ENCODE results near the gene PTK7. TPM values are rescaled to one million over a fixed set of nuclear protein-coding genes. Genes with fewer than 3 reads are reported as not detected.
"Not testable (repeated sequence)": the region's sequence is repeated elsewhere in the genome, so short reads cannot be mapped to it uniquely, and the experiment has no call there.

The PTK7 gene
- total RNA-seq, 2 experiments from 2014 or later, result 13.0 to 18.5 TPM

DNA sequence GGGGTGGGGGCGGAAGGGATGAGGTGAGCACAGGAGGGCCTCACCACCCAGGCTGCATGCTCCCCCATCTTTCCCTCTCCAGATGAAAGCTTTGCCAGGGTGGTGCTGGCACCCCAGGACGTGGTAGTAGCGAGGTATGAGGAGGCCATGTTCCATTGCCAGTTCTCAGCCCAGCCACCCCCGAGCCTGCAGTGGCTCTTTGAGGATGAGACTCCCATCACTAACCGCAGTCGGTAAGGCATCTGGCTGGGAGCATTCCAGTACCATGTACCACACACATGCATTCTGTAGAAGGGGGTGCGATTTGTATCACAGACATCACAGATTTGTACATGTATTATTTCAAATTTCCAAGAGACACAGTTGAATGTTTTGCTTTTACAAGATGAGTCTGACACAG lies 54.3 kb downstream of the PTK7 start:
- no peak for DNase-seq (ENCODE audit: low spot score)
- intact Hi-C loops (cut with micrococcal nuclease; ENCODE audit: unreplicated experiment), result no loop called here
- Histone ChIP-seq H3K27ac (ENCODE audit: low read depth, low read length, poor library complexity, severe bottlenecking) (no peak overlapping the region), H3K79me2 (ENCODE audit: insufficient read depth, low read depth, low read length) (no peaks in the 10 kb centered on the region), H3K4me3 (ENCODE audit: low read depth, low read length, poor library complexity, severe bottlenecking) (no peak overlapping the region), H3K4me1 (ENCODE audit: insufficient read depth, low read length, poor library complexity, severe bottlenecking) (no peaks in the 10 kb centered on the region), H3K4me2 (ENCODE audit: low read length) (no peak overlapping the region), H3K36me3 (ENCODE audit: insufficient read depth, low read length) (0 out of 2 replicates have a peak, but pooled peaks cover 6% of the 10 kb centered on the region), H3K9me2 (ENCODE audit: insufficient read depth, low read length) (no peaks in the 10 kb centered on the region), H4K20me1 (ENCODE audit: insufficient read depth, low read length) (no peaks in the 10 kb centered on the region), H2AFZ (ENCODE audit: low read length) (no peak overlapping the region), H3K9me3 (ENCODE audit: low read length) (no peaks in the 10 kb centered on the region)
- TF ChIP-seq, protein P1, sequence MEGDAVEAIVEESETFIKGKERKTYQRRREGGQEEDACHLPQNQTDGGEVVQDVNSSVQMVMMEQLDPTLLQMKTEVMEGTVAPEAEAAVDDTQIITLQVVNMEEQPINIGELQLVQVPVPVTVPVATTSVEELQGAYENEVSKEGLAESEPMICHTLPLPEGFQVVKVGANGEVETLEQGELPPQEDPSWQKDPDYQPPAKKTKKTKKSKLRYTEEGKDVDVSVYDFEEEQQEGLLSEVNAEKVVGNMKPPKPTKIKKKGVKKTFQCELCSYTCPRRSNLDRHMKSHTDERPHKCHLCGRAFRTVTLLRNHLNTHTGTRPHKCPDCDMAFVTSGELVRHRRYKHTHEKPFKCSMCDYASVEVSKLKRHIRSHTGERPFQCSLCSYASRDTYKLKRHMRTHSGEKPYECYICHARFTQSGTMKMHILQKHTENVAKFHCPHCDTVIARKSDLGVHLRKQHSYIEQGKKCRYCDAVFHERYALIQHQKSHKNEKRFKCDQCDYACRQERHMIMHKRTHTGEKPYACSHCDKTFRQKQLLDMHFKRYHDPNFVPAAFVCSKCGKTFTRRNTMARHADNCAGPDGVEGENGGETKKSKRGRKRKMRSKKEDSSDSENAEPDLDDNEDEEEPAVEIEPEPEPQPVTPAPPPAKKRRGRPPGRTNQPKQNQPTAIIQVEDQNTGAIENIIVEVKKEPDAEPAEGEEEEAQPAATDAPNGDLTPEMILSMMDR (conservative IDR thresholded peaks at IDR 0.05; ENCODE audit: low read length), result no peak
- TF ChIP-seq EZH2phosphoT487 (IDR thresholded peaks at IDR 0.05; ENCODE audit: borderline replicate concordance, low read depth, low read length), result no peak
- POLR2A ChIA-PET, result interaction anchor here (0.6 kb wide), 1 partner anchor 31 kb away, joined by 3 read pairs; no protein-coding TSS in a partner anchor
- BruUV-seq (replicated peaks), result no TSS peak
- CTCF ChIA-PET (ENCODE audit: unreplicated experiment), result no interaction called here

DNA sequence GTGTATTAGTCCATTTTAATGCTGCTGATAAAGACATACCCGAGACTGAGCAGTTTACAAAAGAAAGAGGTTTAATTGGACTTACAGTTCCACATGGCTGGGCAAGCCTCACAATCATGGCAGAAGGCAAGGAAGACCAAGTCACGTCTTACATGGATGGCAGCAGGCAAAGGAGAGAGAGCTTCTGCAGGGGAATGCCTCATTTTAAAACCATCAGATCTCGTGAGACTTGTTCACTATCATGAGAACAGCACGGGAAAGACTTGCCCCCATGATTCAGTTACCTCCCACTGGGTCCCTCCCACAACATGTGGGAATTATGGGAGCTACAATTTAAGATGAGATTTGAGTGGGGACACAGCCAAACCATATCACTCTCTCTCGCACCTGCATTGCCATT lies 55.3 kb downstream of the PTK7 start:
- POLR2A ChIA-PET, result interaction anchor here (0.6 to 0.8 kb wide), 2 partner anchors 32 to 102 kb away, joined by 3 read pairs; no protein-coding TSS in a partner anchor
- H3K36me3 ChIP-seq (ENCODE audit: insufficient read depth, low read length); H3K4me3 ChIP-seq (ENCODE audit: low read depth, low read length, poor library complexity, severe bottlenecking); H3K27ac ChIP-seq (ENCODE audit: low read depth, low read length, poor library complexity, severe bottlenecking); BruUV-seq (replicated peaks); CTCF ChIA-PET (ENCODE audit: unreplicated experiment); H3K4me1 ChIP-seq (ENCODE audit: insufficient read depth, low read length, poor library complexity, severe bottlenecking); H3K9me2 ChIP-seq (ENCODE audit: insufficient read depth, low read length); DNase-seq (ENCODE audit: low spot score); intact Hi-C loops (cut with micrococcal nuclease; ENCODE audit: unreplicated experiment); H3K4me2 ChIP-seq (ENCODE audit: low read length); H2AFZ ChIP-seq (ENCODE audit: low read length); H4K20me1 ChIP-seq (ENCODE audit: insufficient read depth, low read length); H3K79me2 ChIP-seq (ENCODE audit: insufficient read depth, low read depth, low read length); H3K9me3 ChIP-seq (ENCODE audit: low read length): not testable (repeated sequence)

DNA sequence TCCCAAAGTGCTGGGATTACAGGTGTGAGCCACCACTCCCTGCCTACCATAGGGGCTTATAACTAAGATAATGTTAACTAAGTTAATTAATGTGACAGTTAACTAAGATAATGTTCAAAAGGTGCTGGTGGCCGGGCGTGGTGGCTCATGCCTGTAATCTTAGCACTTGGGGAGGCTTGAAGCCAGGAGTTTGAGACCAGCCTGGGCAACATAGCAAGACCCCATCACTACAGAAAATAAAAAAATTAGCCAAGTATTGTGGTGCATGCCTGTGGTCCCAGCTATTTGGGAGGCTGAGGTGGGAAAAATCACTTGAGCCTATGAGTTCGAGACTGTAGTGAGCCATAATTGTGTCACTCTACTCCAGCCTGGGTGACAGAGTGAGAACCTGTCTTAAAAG lies 62.2 kb downstream of the PTK7 start:
- no TSS peak for BruUV-seq (replicated peaks)
- ChIA-PET POLR2A (no interaction called here), CTCF (ENCODE audit: unreplicated experiment) (interaction anchor here (0.5 kb wide), 1 partner anchor 253 kb away, joined by 5 read pairs; no protein-coding TSS in a partner anchor)
- intact Hi-C loops (cut with micrococcal nuclease; ENCODE audit: unreplicated experiment), result no loop called here
- no peak overlapping the region for H2AFZ ChIP-seq (ENCODE audit: low read length)
- H3K4me2 ChIP-seq (ENCODE audit: low read length), result no peak overlapping the region
- H3K4me3 ChIP-seq (ENCODE audit: low read depth, low read length, poor library complexity, severe bottlenecking), result no peak overlapping the region
- no peaks in the 10 kb centered on the region for H3K9me3 ChIP-seq (ENCODE audit: low read length)
- no peaks in the 10 kb centered on the region for H4K20me1 ChIP-seq (ENCODE audit: insufficient read depth, low read length)
- no peaks in the 10 kb centered on the region for H3K9me2 ChIP-seq (ENCODE audit: insufficient read depth, low read length)
- TF ChIP-seq, protein P1 (conservative IDR thresholded peaks at IDR 0.05; ENCODE audit: low read length), result no peak
- TF ChIP-seq EZH2phosphoT487 (IDR thresholded peaks at IDR 0.05; ENCODE audit: borderline replicate concordance, low read depth, low read length), result no peak
- H3K4me1 ChIP-seq (ENCODE audit: insufficient read depth, low read length, poor library complexity, severe bottlenecking), result peaks cover 12% of the 10 kb centered on the region
- DNase-seq (ENCODE audit: low spot score), result no peak
- H3K36me3 ChIP-seq (ENCODE audit: insufficient read depth, low read length), result no peaks in the 10 kb centered on the region
- no peak overlapping the region for H3K27ac ChIP-seq (ENCODE audit: low read depth, low read length, poor library complexity, severe bottlenecking)
- no peaks in the 10 kb centered on the region for H3K79me2 ChIP-seq (ENCODE audit: insufficient read depth, low read depth, low read length)

DNA sequence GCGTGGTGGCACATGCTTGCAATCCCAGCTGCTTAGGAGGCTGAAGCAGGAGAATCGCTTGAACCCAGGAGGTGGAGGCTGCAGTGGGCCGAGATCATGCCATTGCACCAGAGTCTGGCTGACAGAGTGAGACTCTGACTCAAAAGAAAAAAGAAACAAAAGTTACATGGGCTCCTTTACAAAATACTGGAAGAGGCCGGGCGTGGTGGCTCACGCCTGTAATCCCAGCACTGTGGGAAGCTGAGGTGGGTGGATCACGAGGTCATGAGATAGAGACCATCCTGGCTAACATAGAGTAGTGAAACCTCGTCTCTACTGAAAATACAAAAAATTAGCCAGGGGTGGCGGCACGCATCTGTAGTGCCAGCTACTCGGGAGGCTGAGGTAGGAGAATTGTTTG lies 63.9 kb downstream of the PTK7 start:
- CTCF ChIA-PET (ENCODE audit: unreplicated experiment); H3K4me3 ChIP-seq (ENCODE audit: low read depth, low read length, poor library complexity, severe bottlenecking); H3K79me2 ChIP-seq (ENCODE audit: insufficient read depth, low read depth, low read length): not testable (repeated sequence)

More for the DNA sequence above, 63.9 kb downstream of the PTK7 start:
- intact Hi-C loops (cut with micrococcal nuclease; ENCODE audit: unreplicated experiment); BruUV-seq (replicated peaks); H4K20me1 ChIP-seq (ENCODE audit: insufficient read depth, low read length); H3K9me2 ChIP-seq (ENCODE audit: insufficient read depth, low read length); DNase-seq (ENCODE audit: low spot score); H3K4me2 ChIP-seq (ENCODE audit: low read length); H3K9me3 ChIP-seq (ENCODE audit: low read length); H3K36me3 ChIP-seq (ENCODE audit: insufficient read depth, low read length); H2AFZ ChIP-seq (ENCODE audit: low read length); H3K27ac ChIP-seq (ENCODE audit: low read depth, low read length, poor library complexity, severe bottlenecking): not testable (repeated sequence)
- peaks cover 19% of the 10 kb centered on the region for H3K4me1 ChIP-seq (ENCODE audit: insufficient read depth, low read length, poor library complexity, severe bottlenecking)
- POLR2A ChIA-PET, result interaction anchor here (0.7 kb wide), 1 partner anchor 1035 kb away, joined by 3 read pairs; no protein-coding TSS in a partner anchor

Measured in OCI-LY7 (cell line).